SU-DHL-6 (cell line): ENCODE measurements around the gene RAB36.

Experiments used
- EZH2phosphoT487 ChIP-seq: fragments of 200-600 bp; sonication (generic), shearing (Covaris generic); conservative IDR thresholded peaks from 2 replicates; pipeline ENCODE4 v1.6.1; 2018; ENCODE audit warnings: mild to moderate bottlenecking, antibody characterized with exemption, low read length, moderate library complexity, mixed read lengths
- TF ChIP-seq, protein P1 (sequence below): fragments of 200-600 bp; sonication (generic); IDR thresholded peaks from one replicate; pipeline ENCODE4 v1.5.1; 2017; ENCODE audit warnings: antibody characterized with exemption, mild to moderate bottlenecking, low read length, moderate library complexity; ENCODE audit not compliant: insufficient read depth, poor library complexity, severe bottlenecking

DNA sequence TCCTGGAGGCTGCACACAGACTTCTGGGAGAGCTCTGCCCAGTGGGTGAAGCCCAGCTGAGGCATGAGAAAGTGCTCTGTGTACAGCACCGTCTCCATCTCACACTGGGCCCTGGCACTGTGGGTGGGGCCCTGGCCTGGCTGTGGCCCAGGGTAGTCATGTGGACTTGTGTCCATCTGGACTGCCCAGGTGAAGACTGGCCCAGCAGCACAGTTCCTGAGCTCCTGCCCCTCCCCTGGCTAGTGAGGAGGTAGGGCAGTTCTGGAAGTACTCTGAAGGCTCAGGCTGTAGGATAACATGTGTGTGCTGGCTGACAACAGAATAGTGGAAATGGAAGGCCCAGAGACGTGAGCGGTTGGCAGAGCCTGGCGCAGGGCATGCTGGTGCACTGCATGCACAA, 38.9 kb upstream of the RAB36 start:
- TF ChIP-seq, protein P1, sequence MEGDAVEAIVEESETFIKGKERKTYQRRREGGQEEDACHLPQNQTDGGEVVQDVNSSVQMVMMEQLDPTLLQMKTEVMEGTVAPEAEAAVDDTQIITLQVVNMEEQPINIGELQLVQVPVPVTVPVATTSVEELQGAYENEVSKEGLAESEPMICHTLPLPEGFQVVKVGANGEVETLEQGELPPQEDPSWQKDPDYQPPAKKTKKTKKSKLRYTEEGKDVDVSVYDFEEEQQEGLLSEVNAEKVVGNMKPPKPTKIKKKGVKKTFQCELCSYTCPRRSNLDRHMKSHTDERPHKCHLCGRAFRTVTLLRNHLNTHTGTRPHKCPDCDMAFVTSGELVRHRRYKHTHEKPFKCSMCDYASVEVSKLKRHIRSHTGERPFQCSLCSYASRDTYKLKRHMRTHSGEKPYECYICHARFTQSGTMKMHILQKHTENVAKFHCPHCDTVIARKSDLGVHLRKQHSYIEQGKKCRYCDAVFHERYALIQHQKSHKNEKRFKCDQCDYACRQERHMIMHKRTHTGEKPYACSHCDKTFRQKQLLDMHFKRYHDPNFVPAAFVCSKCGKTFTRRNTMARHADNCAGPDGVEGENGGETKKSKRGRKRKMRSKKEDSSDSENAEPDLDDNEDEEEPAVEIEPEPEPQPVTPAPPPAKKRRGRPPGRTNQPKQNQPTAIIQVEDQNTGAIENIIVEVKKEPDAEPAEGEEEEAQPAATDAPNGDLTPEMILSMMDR = no peak
- TF ChIP-seq EZH2phosphoT487 = no peak
